ENCODE data around the gene BPIFB2. TPM values are rescaled to one million over a fixed set of nuclear protein-coding genes. Genes with fewer than 3 reads are reported as not detected.

BPIFB2 gene
- total RNA-seq, 1 donor from 2014 or later = 0.18 TPM

DNA sequence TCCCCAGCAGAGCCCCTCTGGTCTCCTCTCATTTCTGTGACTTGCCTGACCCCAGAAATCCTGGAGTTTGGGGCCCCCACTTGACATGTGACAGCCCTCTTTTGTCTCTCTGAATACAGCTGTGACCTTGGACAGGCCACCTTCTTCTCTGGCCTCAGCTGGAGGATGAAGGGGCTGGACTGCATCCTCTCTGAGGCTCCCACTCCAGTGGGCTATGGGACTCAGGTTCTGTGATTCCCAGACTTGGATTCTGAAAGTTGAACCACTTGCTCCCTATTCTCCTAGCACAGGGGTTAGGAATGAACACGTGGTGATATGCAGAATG lies 55.3 kb downstream of the BPIFB2 start:
- DNase-seq (ENCODE audit: low spot score) (no peak), ATAC-seq (no peak)

DNA sequence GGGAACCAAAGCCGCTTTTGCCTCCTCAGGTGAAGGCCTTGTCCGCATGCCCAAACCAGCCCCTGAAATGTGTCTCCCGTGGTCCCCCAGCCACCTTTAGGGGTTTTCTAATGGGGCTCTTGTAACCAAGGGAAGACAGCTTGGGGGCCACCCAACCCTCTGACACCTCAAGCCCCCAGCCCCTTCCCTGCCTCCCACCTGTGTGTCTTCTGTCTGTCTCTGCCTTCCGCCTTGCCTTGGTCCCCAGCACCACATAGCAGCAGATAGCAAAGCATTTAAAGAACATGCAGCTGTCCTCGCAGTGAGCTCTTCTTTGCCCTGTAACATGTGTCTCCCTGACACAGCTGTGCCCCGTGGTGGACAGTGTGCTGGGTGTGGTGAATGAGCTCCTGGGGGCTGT lies 55.8 kb downstream of the BPIFB2 start:
- ATAC-seq (no peak), DNase-seq (ENCODE audit: low spot score) (no peak)

DNA sequence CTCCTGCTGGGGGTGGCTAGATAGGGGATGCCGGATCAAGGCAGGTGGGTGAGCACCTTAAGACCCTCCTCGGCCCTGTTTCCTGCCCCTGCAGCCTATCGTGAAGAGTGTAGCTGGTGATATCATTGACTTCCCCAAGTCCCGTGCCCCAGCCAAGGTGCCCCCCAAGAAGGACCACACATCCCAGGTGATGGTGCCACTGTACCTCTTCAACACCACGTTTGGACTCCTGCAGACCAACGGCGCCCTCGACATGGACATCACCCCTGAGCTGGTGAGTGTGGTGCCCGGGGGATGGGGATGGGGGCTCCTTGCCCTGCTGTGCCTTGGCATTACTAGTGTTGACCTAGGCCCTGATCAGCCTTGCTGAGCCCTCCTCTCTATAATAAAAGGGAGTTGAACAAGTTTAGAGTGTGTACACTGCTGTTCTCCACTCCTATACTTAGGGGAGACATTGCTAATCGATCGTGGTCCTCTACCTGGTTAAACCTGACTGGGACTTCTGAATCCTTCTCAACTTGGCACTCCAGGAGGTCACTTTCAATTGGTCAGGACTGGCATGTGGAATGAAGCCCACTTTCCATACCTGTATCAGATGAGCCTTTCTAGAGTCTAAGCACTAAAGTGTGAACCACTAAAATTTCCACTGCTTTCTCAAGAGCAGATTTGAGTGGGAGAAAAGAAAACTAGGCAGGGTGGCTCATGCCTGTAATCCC lies 57.2 kb downstream of the BPIFB2 start:
- DNase-seq (ENCODE audit: low spot score) (no peak), ATAC-seq (no peak)

DNA sequence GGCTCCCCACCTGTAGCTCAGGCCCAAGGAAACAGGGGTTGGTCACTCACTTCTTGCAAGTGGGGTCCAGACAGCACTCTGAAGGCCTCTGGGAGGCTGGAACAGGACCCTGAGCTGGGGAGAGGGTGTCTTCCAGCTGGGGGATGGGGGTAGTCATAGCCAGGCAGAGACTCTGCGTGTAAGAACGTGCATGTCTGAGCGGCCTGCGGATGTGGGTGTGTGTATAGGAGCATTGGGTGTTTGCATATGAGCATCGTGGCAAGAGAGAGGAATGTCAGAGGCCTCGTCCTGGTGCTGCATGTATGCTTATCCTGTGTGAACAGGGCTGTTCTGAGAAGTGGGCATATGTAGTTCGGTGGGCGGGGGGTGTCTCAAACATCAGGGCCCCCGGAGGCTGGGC lies 58.3 kb downstream of the BPIFB2 start:
- no peak for DNase-seq (ENCODE audit: low spot score)
- no peak for ATAC-seq

DNA sequence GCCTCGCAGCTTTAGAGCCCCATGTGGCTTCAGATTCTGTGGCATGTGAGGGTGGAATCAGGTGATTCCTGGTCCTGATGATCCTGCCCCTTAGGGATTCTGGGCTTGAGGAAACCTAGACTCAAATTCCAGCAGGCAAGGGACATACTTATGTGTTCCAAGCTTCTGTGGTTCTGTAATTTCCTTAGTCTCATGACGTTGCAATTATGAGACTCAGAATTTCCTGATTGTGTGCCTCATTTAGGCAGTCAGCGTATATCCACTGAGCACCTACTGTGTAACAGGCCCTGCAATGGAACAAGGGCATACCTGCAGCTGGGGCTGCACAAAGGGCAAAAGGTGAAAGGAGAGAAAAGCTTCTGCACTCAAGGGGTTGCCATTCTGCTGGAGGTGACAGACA lies 60.3 kb downstream of the BPIFB2 start:
- ATAC-seq = no peak
- DNase-seq (ENCODE audit: low spot score) = no peak

DNA sequence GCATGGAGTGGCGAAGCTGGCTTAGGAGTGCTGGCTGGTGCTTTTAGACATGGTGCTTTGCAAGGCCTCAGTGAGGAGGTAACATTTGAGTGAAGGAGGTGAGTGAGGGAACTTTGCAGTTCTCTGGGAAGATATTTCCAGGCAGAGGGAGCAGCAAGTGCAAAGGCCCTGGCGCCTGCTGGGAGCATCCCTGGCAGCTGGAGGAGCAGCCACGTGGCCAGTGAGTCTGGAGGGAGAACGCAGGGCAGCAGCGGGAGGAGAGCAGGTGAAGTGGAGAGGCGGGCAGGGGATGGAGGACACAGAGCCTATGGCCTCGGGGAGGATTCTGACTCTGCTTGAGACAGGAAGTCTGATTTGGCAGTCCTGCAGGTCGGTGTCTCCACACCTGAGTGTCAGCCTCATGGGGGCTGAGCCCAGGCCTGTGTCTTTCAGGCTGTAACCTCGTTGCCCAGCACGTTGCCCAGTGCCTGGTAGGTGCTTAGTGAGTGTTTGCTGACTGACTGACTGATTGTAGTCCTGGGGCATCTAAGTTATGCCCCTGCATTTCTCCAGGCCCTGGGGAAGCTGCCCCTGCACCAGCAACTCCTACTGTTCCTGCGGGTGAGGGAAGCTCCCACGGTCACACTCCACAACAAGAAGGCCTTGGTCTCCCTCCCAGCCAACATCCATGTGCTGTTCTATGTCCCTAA lies 60.9 kb downstream of the BPIFB2 start:
- DNase-seq (ENCODE audit: low spot score) = no peak
- no peak for ATAC-seq

DNA sequence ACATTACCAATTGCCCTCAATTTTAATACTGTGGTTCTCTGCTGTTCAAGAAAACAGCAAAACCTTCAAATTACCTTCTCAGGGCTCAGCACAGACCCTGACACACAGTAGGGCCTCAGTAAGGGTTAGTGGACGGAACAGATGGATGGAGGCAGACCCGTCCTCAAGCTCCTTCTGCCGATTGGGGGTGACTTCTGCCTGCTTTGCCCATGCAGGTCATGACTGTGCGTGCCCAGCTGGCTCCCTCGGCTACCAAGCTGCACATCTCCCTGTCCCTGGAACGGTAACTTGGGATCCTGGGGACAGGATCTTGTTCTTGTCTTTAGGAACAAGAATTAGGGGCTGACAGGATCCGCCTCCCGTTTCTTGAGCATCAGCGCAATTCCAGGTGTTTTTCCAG lies 62.2 kb downstream of the BPIFB2 start:
- ATAC-seq = no peak
- no peak for DNase-seq (ENCODE audit: low spot score)

DNA sequence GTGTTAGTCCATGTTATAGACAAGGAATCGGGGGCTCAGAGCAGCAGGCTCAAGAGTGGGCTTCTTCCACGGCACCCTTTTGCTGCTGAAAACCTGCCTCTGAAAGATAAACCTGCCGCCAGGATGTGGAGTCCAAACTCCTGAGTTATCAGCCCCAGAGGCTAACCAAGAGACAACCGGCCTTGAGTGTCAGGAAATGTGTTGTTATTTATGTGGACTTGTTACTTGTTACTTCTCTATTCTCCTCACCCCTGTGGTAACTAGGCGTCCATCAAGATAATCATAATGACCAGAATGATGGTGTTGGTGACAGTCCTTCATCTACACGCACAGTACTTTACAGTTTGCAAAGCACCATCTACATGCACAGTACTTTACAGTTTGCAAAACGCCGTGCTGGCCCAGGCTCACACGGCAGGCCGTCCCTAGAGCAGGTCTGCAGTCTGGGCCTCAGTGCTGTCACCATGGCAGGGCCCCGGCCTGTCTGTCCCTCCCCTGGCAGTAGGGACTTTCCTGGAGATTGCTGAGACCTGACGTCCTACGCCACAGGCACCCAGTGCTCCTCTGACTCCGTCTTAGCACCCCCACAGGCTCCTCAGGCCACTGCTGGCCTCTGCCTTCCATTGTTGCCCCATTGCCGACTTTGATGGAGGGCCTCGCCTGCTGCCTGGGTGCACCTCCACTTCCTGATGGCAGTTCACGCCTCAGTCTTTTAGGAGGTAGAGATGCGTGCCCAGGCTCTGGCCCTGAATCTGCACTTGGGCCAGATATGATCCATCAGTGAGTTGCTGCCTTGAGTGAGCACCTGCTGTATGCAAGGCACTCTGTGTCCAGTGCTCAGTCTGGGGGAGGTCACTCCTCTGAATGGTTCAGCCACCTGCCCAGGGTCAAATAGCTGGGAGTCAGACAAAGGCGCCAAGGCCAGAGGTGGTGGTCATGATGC lies 62.9 kb downstream of the BPIFB2 start:
- ATAC-seq (no peak), DNase-seq (ENCODE audit: low spot score) (no peak)

DNA sequence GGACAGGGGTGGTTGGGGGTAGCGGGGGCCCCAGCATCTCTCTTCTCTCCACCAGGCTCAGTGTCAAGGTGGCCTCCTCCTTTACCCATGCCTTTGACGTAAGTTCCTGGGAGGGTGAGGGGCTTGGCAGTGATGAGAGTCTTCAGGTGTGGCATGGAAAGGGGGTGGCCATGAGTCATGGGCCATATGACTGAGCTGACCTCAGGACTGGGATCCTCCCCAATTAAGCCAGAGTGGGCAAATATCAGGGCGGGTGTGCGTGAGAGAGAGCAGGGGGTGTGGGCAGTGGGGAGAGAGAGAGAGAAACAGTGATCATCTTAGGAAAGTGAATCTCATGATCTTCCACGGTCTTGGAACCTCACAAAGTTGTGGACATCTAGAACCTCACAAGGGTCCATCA lies 63.7 kb downstream of the BPIFB2 start:
- DNase-seq (ENCODE audit: low spot score) = no peak
- ATAC-seq = no peak

DNA sequence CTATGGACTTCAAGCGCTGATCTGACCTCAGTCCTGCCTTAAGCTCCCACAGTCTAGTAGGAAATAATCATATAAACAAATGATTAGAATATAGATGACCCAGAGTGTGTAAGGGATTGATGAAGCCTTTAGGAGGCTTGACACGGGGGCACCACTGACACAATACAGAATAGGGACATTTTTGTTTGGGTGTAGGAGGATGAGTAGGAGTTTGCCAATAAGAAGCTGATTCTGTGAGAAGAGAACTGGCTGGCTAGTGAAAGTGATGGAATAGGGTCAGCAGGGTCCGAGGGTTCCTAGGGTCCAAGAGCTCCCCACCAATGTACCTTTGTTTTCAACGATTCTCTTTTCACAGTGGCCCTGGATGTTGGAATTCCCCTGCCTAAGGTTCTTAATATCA lies 64.9 kb downstream of the BPIFB2 start:
- DNase-seq (ENCODE audit: low spot score) = no peak
- ATAC-seq = no peak

DNA sequence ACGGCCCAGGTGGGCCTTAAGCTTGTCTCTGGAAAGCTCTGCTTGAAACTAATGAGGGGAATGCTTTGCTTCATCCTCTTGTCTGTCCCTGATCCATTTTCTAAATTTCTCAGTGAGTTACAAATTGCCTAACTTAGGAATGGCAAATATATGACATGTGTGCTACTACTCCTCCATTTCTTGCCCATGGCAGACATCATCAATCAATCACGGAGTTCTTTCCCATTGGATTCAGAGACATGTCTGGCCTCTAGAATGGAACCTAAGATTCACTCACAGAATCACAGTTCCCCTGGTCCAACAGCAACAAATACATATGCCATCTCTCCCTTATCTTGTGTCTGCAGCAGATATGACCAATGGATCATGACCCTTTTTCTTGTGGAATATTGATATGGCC lies 65.3 kb downstream of the BPIFB2 start:
- no peak for ATAC-seq

More for the DNA sequence above, 65.3 kb downstream of the BPIFB2 start:
- no peak for DNase-seq (ENCODE audit: low spot score)

Other genes with a start within 250 kb of the BPIFB2 start
- 1.6 TPM for gene DNMT3B, start 245.3 kb upstream of the BPIFB2 start, total RNA-seq
- 9.6 TPM for gene MAPRE1, start 187.8 kb upstream of the BPIFB2 start, total RNA-seq
- gene EFCAB8, start 148.8 kb upstream of the BPIFB2 start, total RNA-seq = 0.15 TPM
- not detected for gene SUN5, start 3.3 kb upstream of the BPIFB2 start, total RNA-seq
- gene BPIFB6, start 23.9 kb downstream of the BPIFB2 start, total RNA-seq = not detected
- gene BPIFB3, start 46.2 kb downstream of the BPIFB2 start, total RNA-seq = not detected
- not detected for gene BPIFB4, start 71.9 kb downstream of the BPIFB2 start, total RNA-seq
- not detected for gene BPIFA2, start 160.5 kb downstream of the BPIFB2 start, total RNA-seq
- not detected for gene BPIFA3, start 209.6 kb downstream of the BPIFB2 start, total RNA-seq
- not detected for gene BPIFA1, start 228.3 kb downstream of the BPIFB2 start, total RNA-seq